Body of pancreas (tissue), 4 donors: ENCODE data around the gene SIRT7. TPM values are rescaled to one million over a fixed set of nuclear protein-coding genes. Genes with fewer than 3 reads are reported as not detected.

Experiments used
- ATAC-seq: fragments of 150-250 bp; one replicate; pipeline ENCODE4 v1.9.1; 2016
- DNase-seq, 4 donors: peaks; one replicate each; pipeline ENCODE4 v3.0.0-alpha.2; 2019
- H3K27ac ChIP-seq, 4 donors: fragments of 200-600 bp; sonication (generic); 1 replicate in 3 of 4; 2 replicates in 1 of 4; pipeline versions ENCODE4 v1.5.1 to v1.6.1; 2016 to 2019; ENCODE audit warnings: mild to moderate bottlenecking in 1 of 4, mixed read lengths in 1 of 4, moderate library complexity in 1 of 4
- H3K27me3 ChIP-seq, 2 donors: fragments of 200-600 bp; sonication (generic); one replicate each; pipeline ENCODE4 v1.6.0; 2016; ENCODE audit warnings: mild to moderate bottlenecking in 1 of 2
- H3K36me3 ChIP-seq, 2 donors: fragments of 200-600 bp; sonication (generic); replicated peaks in 1 of 2; 2 replicates each; pipeline ENCODE4 v1.5.1; 2016; ENCODE audit warnings: low read depth in 2 of 2; ENCODE audit not compliant: insufficient read depth in 1 of 2
- H3K4me1 ChIP-seq: fragments of 200-600 bp; sonication (generic); one replicate; pipeline ENCODE4 v1.6.0; 2016
- H3K4me3 ChIP-seq, 2 donors: fragments of 200-600 bp; sonication (generic); 1 replicate in 1 of 2; 2 replicates in 1 of 2; pipeline ENCODE4 v1.5.1; 2016 to 2019
- H3K9me3 ChIP-seq, 3 donors: fragments of 200-600 bp; sonication (generic); 1 replicate in 2 of 3; 2 replicates in 1 of 3; pipeline ENCODE4 v1.5.1; 2016
- POLR2A ChIP-seq, 3 donors: fragments of 450-650 bp; IDR thresholded peaks; one replicate each; pipeline ENCODE4 v1.6.1; 2016; ENCODE audit warnings: antibody characterized with exemption in 3 of 3, mild to moderate bottlenecking in 2 of 3
- WGBS, 2 donors: methylation state at CpG; one replicate each; pipeline ENCODE4 v1.1.5; 2017; 5-methylcytosine and 5-hydroxymethylcytosine counted together
- intact Hi-C: fragments of 100-400 bp; cut with DNase I; formaldehyde crosslinking; loops from one replicate; pipeline ENCODE4 v1.15.1; 2023
- total RNA-seq, 2 donors: library from RNA; depleted of rRNA; stranded (reverse); fragments of >200 nt; gene quantifications; one replicate each; pipeline ENCODE4 v1.1.0, GENCODE V29; 2016
- TF ChIP-seq, protein P1 (sequence below), 7 experiments: fragments of 450-650 bp in 4 of 7; fragments of 200-600 bp in 3 of 7; sonication (generic) in 3 of 7; IDR thresholded peaks; one replicate each; pipeline ENCODE4 v1.5.1; 2016 to 2019; ENCODE audit warnings: antibody characterized with exemption in 7 of 7

The SIRT7 gene
- total RNA-seq, 2 donors from 2014 or later: 23.9 to 48.5 TPM

DNA sequence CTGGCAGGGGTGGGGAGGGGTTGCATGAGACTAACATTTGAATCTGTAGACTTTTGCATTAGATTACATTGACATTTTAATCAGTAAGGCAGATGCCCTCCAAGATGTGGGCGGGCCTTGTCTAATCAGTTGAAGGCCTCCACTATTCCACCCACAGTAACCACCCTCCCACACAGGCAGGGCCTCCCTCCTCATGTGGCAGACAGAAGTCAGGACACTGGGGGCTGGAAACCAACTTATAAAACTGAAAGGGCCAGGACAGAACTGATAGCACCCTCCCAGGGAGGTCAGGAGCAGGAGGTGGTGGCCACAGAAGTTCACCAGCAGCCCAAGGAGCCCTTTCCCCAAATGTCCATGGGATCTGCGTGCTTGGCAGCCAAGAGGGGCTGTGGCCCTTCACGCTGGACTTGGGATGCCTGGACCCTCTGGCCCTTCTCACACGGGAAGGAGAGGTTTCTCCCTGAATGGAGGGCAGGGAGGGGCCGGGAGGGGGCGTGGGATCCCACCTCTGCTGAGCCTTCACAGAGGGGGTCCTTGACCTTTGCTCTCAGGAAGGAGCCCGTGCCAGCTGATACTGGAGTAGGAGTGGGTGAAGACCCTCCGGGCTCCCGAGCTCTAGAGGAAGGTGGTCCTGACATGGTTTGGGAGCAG lies 14.5 kb upstream of the SIRT7 start:
- 57 to 66% methylated on average over 9 of the region's 9 CpGs for WGBS, 2 donors
- Histone ChIP-seq H3K36me3 (no peaks in the 10 kb centered on the region), H3K27me3 (no peaks in the 10 kb centered on the region), H3K27ac (no peak overlapping the region), H3K4me3 (no peak overlapping the region), H3K9me3 (no peaks in the 10 kb centered on the region), H3K4me1 (peaks cover 37% of the 10 kb centered on the region)
- TF ChIP-seq, protein P1, sequence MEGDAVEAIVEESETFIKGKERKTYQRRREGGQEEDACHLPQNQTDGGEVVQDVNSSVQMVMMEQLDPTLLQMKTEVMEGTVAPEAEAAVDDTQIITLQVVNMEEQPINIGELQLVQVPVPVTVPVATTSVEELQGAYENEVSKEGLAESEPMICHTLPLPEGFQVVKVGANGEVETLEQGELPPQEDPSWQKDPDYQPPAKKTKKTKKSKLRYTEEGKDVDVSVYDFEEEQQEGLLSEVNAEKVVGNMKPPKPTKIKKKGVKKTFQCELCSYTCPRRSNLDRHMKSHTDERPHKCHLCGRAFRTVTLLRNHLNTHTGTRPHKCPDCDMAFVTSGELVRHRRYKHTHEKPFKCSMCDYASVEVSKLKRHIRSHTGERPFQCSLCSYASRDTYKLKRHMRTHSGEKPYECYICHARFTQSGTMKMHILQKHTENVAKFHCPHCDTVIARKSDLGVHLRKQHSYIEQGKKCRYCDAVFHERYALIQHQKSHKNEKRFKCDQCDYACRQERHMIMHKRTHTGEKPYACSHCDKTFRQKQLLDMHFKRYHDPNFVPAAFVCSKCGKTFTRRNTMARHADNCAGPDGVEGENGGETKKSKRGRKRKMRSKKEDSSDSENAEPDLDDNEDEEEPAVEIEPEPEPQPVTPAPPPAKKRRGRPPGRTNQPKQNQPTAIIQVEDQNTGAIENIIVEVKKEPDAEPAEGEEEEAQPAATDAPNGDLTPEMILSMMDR (IDR thresholded peaks at IDR 0.05): no peak
- TF ChIP-seq POLR2A (IDR thresholded peaks at IDR 0.05): no peak
- ATAC-seq: no peak
- no peak for DNase-seq
- intact Hi-C loops: no loop called here

DNA sequence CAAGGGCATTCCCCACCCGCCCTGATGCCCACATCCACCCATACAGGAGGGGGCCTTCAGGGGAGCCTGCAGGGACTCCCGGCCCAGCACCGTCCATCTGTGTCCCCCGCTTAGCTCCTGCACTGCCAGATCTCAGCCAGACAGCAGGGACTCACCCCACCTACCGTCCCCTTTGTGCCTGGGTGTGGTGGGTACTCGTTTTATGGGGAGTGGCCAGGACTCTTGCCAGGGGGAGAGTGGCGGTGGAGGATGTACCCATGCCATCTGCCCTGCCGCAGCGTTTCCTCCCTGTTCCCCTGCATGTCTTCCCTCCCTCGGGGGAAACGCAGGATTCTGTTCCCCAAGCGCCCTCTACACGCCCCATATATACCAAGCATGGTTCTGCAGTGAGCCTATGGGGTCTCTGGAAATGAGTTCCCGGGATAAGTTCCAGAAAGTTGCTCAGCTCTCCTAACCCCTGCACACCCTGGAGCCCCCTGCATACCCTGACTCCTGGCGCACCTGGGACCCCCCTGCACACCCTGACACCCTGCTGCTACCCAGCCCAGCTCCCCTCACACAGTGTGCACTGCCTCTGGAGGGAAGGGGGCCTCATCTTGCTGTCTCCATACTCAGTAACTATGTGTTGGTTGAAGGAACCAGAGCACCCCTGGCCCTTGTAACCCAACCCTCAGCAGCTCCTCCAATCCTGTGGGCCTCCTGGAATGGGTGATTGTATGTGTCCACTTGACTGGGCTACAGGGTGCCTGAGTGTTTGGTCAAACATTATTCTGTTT lies 13.8 kb upstream of the SIRT7 start:
- peak in 1 of 4 donors; percentile 13 for DNase-seq
- no peak for ATAC-seq
- WGBS, 2 donors: 32 to 56% methylated on average over 7 to 15 of the region's 15 CpGs

DNA sequence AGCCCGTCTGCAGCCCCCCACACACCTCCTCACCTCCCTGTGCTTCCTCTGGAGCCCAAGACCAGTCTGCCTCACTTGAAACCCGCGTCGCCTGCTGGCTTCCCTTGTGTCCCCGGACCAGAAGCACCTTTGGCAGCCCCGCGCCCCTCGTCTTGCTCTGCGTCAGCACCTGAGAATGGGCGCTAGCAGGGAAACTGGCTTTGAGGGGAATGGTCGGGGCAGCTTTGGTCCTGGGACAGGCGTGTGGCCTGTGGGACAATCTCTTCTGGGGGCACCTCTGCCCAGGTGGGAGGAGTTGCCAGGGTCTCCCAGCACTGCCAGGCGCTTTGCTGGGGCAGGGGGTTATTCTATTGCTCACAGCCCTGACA lies 13.2 kb upstream of the SIRT7 start:
- no peaks in the 10 kb centered on the region for H3K36me3 ChIP-seq
- H3K27ac ChIP-seq: no peak overlapping the region
- H3K9me3 ChIP-seq: no peaks in the 10 kb centered on the region
- 62 to 80% methylated on average over 12 to 13 of the region's 13 CpGs for WGBS, 2 donors
- ATAC-seq (no peak), DNase-seq (peak in 1 of 4 donors; percentile 21)
- intact Hi-C loops: no loop called here
- peaks cover 29% of the 10 kb centered on the region for H3K4me1 ChIP-seq
- H3K4me3 ChIP-seq: no peak overlapping the region
- no peak for TF ChIP-seq POLR2A (IDR thresholded peaks at IDR 0.05)
- TF ChIP-seq, protein P1 (IDR thresholded peaks at IDR 0.05): no peak
- no peaks in the 10 kb centered on the region for H3K27me3 ChIP-seq

More for the DNA sequence above, 13.8 kb upstream of the SIRT7 start:
- peaks cover 33% of the 10 kb centered on the region for H3K4me1 ChIP-seq
- no peak overlapping the region for H3K4me3 ChIP-seq
- no peaks in the 10 kb centered on the region for H3K27me3 ChIP-seq
- H3K27ac ChIP-seq: no peak overlapping the region
- no peaks in the 10 kb centered on the region for H3K9me3 ChIP-seq
- intact Hi-C loops: no loop called here
- H3K36me3 ChIP-seq: no peaks in the 10 kb centered on the region
- TF ChIP-seq POLR2A (IDR thresholded peaks at IDR 0.05): no peak
- TF ChIP-seq, protein P1 (IDR thresholded peaks at IDR 0.05): no peak

DNA sequence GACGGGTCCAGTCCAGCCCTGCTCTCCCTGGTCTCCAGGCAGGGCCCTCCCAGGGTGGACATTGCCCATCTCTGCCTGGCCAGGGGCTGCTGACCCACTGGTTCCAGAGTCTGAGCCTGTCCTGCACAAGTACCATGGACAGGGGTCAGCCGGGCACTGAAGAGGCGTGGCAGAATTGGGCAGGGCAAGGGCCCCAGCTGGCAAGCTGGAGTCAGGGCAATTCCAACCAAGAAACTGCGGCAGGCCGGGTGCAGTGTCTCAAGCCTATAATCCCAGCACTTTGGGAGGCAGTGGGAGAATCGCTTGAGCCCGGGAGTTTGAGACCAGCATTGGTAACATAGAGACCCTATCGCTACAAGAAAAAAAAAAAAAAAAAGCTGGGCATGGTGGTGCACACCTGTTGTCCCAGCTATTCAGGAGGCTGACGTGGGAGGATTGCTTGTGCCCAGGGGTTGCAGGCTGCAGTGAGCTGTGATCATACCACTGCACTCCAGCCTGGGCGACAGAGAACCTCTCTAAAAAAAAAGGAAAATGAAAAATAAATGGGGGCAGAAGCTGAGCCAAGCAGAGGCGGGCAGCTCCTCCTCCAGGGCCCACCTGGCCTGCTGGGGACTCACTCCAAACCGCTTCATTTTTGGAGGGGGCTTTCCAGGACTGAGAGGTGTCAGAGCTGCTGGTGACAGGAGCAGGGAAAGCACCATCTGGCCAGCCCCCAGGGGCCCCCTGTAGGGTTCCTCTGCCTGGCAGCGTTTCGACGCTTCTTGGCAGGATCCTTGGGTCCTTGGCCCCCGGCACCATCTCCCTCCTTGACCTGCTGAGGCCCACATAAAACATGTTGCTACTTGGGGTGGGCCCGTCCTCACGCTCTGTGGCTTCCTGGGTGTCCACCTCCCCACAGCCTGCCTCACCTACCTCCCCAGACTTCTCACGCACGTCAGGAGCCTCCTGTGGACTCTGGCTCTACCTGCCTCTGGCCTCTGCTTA lies 12.5 kb upstream of the SIRT7 start:
- DNase-seq: peak in 2 of 4 donors; percentile 40 to 46
- intact Hi-C loops: no loop called here
- H3K4me1 ChIP-seq: peaks cover 29% of the 10 kb centered on the region

More for the DNA sequence above, 12.5 kb upstream of the SIRT7 start:
- no peaks in the 10 kb centered on the region for H3K27me3 ChIP-seq
- H3K4me3 ChIP-seq: no peak overlapping the region
- no peaks in the 10 kb centered on the region for H3K9me3 ChIP-seq
- WGBS, 2 donors: 70 to 81% methylated on average over 16 to 20 of the region's 20 CpGs
- TF ChIP-seq, protein P1 (IDR thresholded peaks at IDR 0.05): no peak
- ATAC-seq: no peak
- H3K36me3 ChIP-seq: no peaks in the 10 kb centered on the region
- H3K27ac ChIP-seq: no peak overlapping the region
